ENCODE measurements around the gene SLC4A8. TPM values are rescaled to one million over a fixed set of nuclear protein-coding genes. Genes with fewer than 3 reads are reported as not detected.

SLC4A8 gene
- total and polyA plus RNA-seq, 9 of the 15 experiments (the other 6 are each of a cell fraction or from before 2014, with no cell fraction given): 0.04 to 1.5 (median 0.12) TPM; not detected in 2

DNA sequence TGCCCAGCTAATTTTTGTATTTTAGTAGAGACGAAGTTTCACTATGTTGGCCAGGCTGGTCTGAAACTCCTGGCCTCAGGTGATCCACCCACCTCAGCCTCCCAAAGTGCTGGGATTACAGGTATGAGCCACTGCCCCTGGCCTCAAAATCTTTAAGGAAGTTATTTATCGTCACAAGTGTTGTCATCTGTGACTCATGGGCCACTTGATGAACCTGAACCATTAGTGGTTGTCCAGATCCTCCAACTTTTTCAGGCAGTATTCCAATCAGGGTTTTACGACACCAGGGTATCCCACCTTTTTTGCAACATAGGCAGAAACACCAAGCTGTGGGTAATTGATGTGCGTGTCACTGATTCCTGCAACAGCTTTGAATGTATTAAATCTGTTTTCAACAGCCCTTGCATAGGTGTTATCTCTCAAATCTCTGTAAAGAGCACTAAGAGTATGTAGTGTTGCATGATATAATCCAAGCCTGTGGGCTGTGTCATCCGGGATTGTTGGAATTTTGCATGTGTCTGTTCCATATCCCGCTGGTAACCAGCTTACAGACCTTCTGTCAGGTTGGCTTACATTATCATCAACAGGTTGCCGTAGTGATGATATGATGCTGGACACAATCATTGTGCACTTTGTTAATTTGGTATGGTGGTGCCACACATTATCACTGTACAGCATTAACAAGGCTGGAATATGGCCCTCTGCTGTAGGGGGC lies 87.1 kb downstream of the SLC4A8 start:
- H3K9me3 ChIP-seq (replicated peaks; ENCODE audit: control insufficient read depth, insufficient read depth, low read depth, low read length): no peaks in the 10 kb centered on the region
- intact Hi-C loops (cut with micrococcal nuclease) (no loop called here), in situ Hi-C loops (cut with MboI) (no loop called here)
- ATAC-seq (no peak), DNase-seq (ENCODE audit: extremely low read depth in 1 of 4, low spot score in 3 of 4) (no peak), FAIRE-seq (no peak)
- H3K27me3 ChIP-seq (ENCODE audit: control insufficient read depth in 2 of 2, insufficient read depth in 2 of 2, low read length in 2 of 2): peaks cover 3 to 19% of the 10 kb centered on the region in 2 experiments; a peak in 3 of 5 replicates
- no peak overlapping the region for H3K9ac ChIP-seq (ENCODE audit: insufficient read depth in 1 of 2, low read depth in 2 of 2, low read length in 2 of 2)
- no peaks in the 10 kb centered on the region for H3K36me3 ChIP-seq (ENCODE audit: control insufficient read depth, insufficient read depth, low read length)
- no peak overlapping the region for H3K4me3 ChIP-seq
- no peaks in the 10 kb centered on the region for H4K20me1 ChIP-seq (replicated peaks; ENCODE audit: control insufficient read depth, insufficient read depth, low read length)
- TF ChIP-seq DDX20 (tag; IDR thresholded peaks at IDR 0.05; ENCODE audit: low read depth): no peak
- no peak for TF ChIP-seq ZSCAN29 (IDR thresholded peaks at IDR 0.05)
- no peak for TF ChIP-seq ZNF609 (CRISPR knock-in tag; IDR thresholded peaks at IDR 0.05; ENCODE audit: borderline replicate concordance)
- TF ChIP-seq LARP7 (IDR thresholded peaks at IDR 0.05): no peak
- no peak for TF ChIP-seq NFATC3 (IDR thresholded peaks at IDR 0.05)
- no peak for TF ChIP-seq RHOXF2B (CRISPR knock-in tag; conservative IDR thresholded peaks at IDR 0.05)
- TF ChIP-seq JUND (IDR thresholded peaks at IDR 0.05; ENCODE audit: borderline replicate concordance, low read depth, low read length): no peak
- no peak for TF ChIP-seq JUND (tag; IDR thresholded peaks at IDR 0.05; ENCODE audit: borderline replicate concordance, low read depth, low read length)
- TF ChIP-seq, protein P1, sequence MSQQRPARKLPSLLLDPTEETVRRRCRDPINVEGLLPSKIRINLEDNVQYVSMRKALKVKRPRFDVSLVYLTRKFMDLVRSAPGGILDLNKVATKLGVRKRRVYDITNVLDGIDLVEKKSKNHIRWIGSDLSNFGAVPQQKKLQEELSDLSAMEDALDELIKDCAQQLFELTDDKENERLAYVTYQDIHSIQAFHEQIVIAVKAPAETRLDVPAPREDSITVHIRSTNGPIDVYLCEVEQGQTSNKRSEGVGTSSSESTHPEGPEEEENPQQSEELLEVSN (IDR thresholded peaks at IDR 0.05; ENCODE audit: borderline replicate concordance in 1 of 2, extremely low read depth in 1 of 2, insufficient read depth in 1 of 2, insufficient read length in 1 of 2, low read depth in 1 of 2, low read length in 1 of 2, poor library complexity in 1 of 2, severe bottlenecking in 1 of 2): no peak
- no peak for TF ChIP-seq THRAP3 (IDR thresholded peaks at IDR 0.05; ENCODE audit: borderline replicate concordance)
- TF ChIP-seq ZNF699 (CRISPR knock-in tag; IDR thresholded peaks at IDR 0.05; ENCODE audit: insufficient replicate concordance): no peak
- 0 out of 2 replicates have a peak, but pooled peaks have one; percentile 15 for TF ChIP-seq MAFF (IDR thresholded peaks at IDR 0.05; ENCODE audit: low read length)
- TF ChIP-seq ZNF311 (CRISPR knock-in tag; IDR thresholded peaks at IDR 0.05): no peak
- no peak for TF ChIP-seq DNMT1 (IDR thresholded peaks at IDR 0.05)
- TF ChIP-seq CHD1 (IDR thresholded peaks at IDR 0.05; ENCODE audit: low read length): no peak
- TF ChIP-seq BACH1 (tag; IDR thresholded peaks at IDR 0.05): no peak
- no peak for TF ChIP-seq FOXP1 (CRISPR knock-in tag; IDR thresholded peaks at IDR 0.05)
- TF ChIP-seq ZNF316 (IDR thresholded peaks at IDR 0.05): peak; percentile 24; the same call in 1 of the 2 replicates
- no peak overlapping the region for H3K27ac ChIP-seq (ENCODE audit: extremely low read depth, low read depth, low read length)
- no peak overlapping the region for H2AFZ ChIP-seq (ENCODE audit: low read depth, low read length)
- ChIA-PET POLR2A (interaction anchor here (0.9 to 1.0 kb wide), 2 partner anchors 9 to 10 kb away, joined by 3 read pairs; no protein-coding TSS in a partner anchor), CTCF (ENCODE audit: low intra/inter-chr PET ratio) (no interaction called here)
- H3K9me1 ChIP-seq (ENCODE audit: control insufficient read depth, insufficient read depth, low read length): no peaks in the 10 kb centered on the region
- no TSS peak for BruUV-seq (replicated peaks)
- WGBS (ENCODE audit: insufficient coverage, low coverage, missing lambda C conversion rate): 3% methylated on average over 7 of the region's 7 CpGs
- no peaks in the 10 kb centered on the region for H3K79me2 ChIP-seq (ENCODE audit: control insufficient read depth, insufficient read depth, low read length)
- H3K4me1 ChIP-seq (replicated peaks in 1 of 2; ENCODE audit: control insufficient read depth in 2 of 2, insufficient read depth in 2 of 2, low read length in 2 of 2): no peaks in the 10 kb centered on the region
- no peak overlapping the region for H3K4me2 ChIP-seq (ENCODE audit: insufficient read depth, low read length)

Data from K562 (cell line).